Peyer's patch (tissue), 4 donors: ENCODE data around the gene NIPA2.

ENCODE experiments used
- POLR2A ChIP-seq, 2 donors: fragments of 450-650 bp; IDR thresholded peaks; one replicate each; pipeline ENCODE4 v1.5.1; 2017; ENCODE audit warnings: antibody characterized with exemption in 2 of 2, mild to moderate bottlenecking in 2 of 2, moderate library complexity in 2 of 2
- TF ChIP-seq, protein P1 (sequence below), 6 experiments: fragments of 450-650 bp in 4 of 6; fragments of 200-600 bp in 2 of 6; sonication (generic) in 1 of 6; IDR thresholded peaks; one replicate each; pipeline ENCODE4 v1.5.1; 2017 to 2019; ENCODE audit warnings: antibody characterized with exemption in 6 of 6, mild to moderate bottlenecking in 3 of 6, moderate library complexity in 1 of 6

GRCh38 chr15:22877607-22878006, 39.1 kb downstream of the NIPA2 start:
- no peak for TF ChIP-seq POLR2A (IDR thresholded peaks at IDR 0.05)
- TF ChIP-seq, protein P1, sequence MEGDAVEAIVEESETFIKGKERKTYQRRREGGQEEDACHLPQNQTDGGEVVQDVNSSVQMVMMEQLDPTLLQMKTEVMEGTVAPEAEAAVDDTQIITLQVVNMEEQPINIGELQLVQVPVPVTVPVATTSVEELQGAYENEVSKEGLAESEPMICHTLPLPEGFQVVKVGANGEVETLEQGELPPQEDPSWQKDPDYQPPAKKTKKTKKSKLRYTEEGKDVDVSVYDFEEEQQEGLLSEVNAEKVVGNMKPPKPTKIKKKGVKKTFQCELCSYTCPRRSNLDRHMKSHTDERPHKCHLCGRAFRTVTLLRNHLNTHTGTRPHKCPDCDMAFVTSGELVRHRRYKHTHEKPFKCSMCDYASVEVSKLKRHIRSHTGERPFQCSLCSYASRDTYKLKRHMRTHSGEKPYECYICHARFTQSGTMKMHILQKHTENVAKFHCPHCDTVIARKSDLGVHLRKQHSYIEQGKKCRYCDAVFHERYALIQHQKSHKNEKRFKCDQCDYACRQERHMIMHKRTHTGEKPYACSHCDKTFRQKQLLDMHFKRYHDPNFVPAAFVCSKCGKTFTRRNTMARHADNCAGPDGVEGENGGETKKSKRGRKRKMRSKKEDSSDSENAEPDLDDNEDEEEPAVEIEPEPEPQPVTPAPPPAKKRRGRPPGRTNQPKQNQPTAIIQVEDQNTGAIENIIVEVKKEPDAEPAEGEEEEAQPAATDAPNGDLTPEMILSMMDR (IDR thresholded peaks at IDR 0.05), result no peak
